ENCODE results near the gene GRN.

DNA sequence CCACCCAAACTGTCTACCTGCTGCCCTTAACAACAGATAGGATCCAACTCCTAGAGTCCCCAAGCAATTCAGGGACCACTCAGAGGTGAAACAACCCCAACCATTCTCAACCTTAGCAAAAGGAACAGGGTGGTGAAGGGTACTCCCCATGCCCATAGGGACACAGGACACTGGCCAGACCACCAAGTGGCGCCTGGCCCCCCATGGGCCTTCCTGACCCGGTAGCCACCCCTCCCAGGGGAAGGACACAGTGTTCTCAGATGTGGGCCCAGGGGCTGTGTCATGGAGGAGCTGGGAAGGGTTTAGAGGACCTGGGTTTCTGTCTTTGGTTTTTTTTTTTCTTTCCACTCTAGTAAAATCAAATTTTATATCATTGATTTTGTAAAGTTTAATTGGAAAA lies 10.8 kb upstream of the GRN start:
- TF ChIP-seq, protein P1, sequence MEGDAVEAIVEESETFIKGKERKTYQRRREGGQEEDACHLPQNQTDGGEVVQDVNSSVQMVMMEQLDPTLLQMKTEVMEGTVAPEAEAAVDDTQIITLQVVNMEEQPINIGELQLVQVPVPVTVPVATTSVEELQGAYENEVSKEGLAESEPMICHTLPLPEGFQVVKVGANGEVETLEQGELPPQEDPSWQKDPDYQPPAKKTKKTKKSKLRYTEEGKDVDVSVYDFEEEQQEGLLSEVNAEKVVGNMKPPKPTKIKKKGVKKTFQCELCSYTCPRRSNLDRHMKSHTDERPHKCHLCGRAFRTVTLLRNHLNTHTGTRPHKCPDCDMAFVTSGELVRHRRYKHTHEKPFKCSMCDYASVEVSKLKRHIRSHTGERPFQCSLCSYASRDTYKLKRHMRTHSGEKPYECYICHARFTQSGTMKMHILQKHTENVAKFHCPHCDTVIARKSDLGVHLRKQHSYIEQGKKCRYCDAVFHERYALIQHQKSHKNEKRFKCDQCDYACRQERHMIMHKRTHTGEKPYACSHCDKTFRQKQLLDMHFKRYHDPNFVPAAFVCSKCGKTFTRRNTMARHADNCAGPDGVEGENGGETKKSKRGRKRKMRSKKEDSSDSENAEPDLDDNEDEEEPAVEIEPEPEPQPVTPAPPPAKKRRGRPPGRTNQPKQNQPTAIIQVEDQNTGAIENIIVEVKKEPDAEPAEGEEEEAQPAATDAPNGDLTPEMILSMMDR (IDR thresholded peaks at IDR 0.05; ENCODE audit: low read depth, low read length, poor library complexity, severe bottlenecking), result no peak
- no peak for TF ChIP-seq EZH2phosphoT487 (IDR thresholded peaks at IDR 0.05; ENCODE audit: borderline replicate concordance, low read length)
